GM23338 (cell line): Measurements from ENCODE around the gene NEUROG3. TPM values are rescaled to one million over a fixed set of nuclear protein-coding genes. Genes with fewer than 3 reads are reported as not detected.
A peak's percentile ranks its signal among the peaks of the same experiment; 100 is the strongest.

Experiments used
- ATAC-seq: fragments of 200-7000 bp; cut with Tn5 transposase; 3 replicates; pipeline ENCODE4 v1.9.1; 2020
- DNase-seq: peaks from one replicate; pipeline ENCODE4 v3.0.0-alpha.2; 2015; ENCODE audit warnings: low spot score
- H2AFZ ChIP-seq: fragments of 200-600 bp; sonication (generic); 2 replicates; pipeline ENCODE4 v1.8.0; 2016; ENCODE audit warnings: antibody characterized with exemption, mild to moderate bottlenecking, moderate library complexity
- H3F3A ChIP-seq: fragments of 200-600 bp; sonication (generic); replicated peaks from 2 replicates; pipeline ENCODE4 v1.8.0; 2017; ENCODE audit warnings: antibody characterized with exemption, mixed run types, low read depth
- H3K27ac ChIP-seq: fragments of 200-600 bp; sonication (generic); 2 replicates; pipeline ENCODE4 v1.6.1; 2016; ENCODE audit warnings: low read depth
- H3K27me3 ChIP-seq: fragments of 200-600 bp; sonication (generic); 2 replicates; pipeline ENCODE4 v1.8.0; 2016; ENCODE audit warnings: mild to moderate bottlenecking, mixed run types, moderate library complexity; ENCODE audit not compliant: insufficient read depth
- H3K36me3 ChIP-seq: fragments of 200-600 bp; sonication (generic); 2 replicates; pipeline ENCODE4 v1.8.0; 2016; ENCODE audit warnings: mild to moderate bottlenecking; ENCODE audit not compliant: insufficient read depth
- H3K4me1 ChIP-seq: fragments of 200-600 bp; sonication (generic); 2 replicates; pipeline ENCODE4 v1.8.0; 2016; ENCODE audit warnings: mild to moderate bottlenecking, moderate library complexity; ENCODE audit not compliant: insufficient read depth
- H3K4me2 ChIP-seq: fragments of 200-600 bp; sonication (generic); 2 replicates; pipeline ENCODE4 v1.7.1; 2017; ENCODE audit warnings: mixed run types
- H3K4me3 ChIP-seq: fragments of 200-600 bp; sonication (generic); 2 replicates; pipeline ENCODE4 v1.6.1; 2016; ENCODE audit warnings: mixed run types
- H3K79me2 ChIP-seq: fragments of 200-600 bp; sonication (generic); replicated peaks from 2 replicates; pipeline ENCODE4 v1.8.0; 2017; ENCODE audit warnings: mild to moderate bottlenecking; ENCODE audit not compliant: insufficient read depth
- H3K9me2 ChIP-seq: fragments of 200-600 bp; sonication (generic); 2 replicates; pipeline ENCODE4 v1.8.0; 2017; ENCODE audit not compliant: insufficient read depth
- H4K20me1 ChIP-seq: fragments of 200-600 bp; sonication (generic); replicated peaks from 2 replicates; pipeline ENCODE4 v1.8.0; 2017; ENCODE audit warnings: mild to moderate bottlenecking; ENCODE audit not compliant: insufficient read depth
- H3K27ac Mint-ChIP-seq: 2 replicates; pipeline ENCODE4 v1.8.0; 2020; ENCODE audit warnings: inconsistent platforms, mild to moderate bottlenecking, moderate library complexity, mixed read lengths
- H3K27me3 Mint-ChIP-seq: 3 replicates; pipeline ENCODE4 v1.8.0; 2022; ENCODE audit warnings: low read depth, mild to moderate bottlenecking, moderate library complexity, mixed read lengths, inconsistent platforms; ENCODE audit not compliant: insufficient read depth, poor library complexity
- H3K36me3 Mint-ChIP-seq: 3 replicates; pipeline ENCODE4 v1.8.0; 2021; ENCODE audit warnings: low read depth, mild to moderate bottlenecking, inconsistent platforms, moderate library complexity, mixed read lengths
- H3K4me1 Mint-ChIP-seq: 3 replicates; pipeline ENCODE4 v1.8.0; 2020; ENCODE audit warnings: mild to moderate bottlenecking, inconsistent platforms, mixed read lengths
- H3K4me3 Mint-ChIP-seq: 3 replicates; pipeline ENCODE4 v1.8.0; 2021; ENCODE audit warnings: moderate library complexity, mild to moderate bottlenecking, inconsistent platforms, mixed read lengths
- H3K9me3 Mint-ChIP-seq: 3 replicates; pipeline ENCODE4 v1.8.0; 2020; ENCODE audit warnings: moderate library complexity, mild to moderate bottlenecking, inconsistent platforms, mixed read lengths
- EZH2 ChIP-seq: fragments of 200-600 bp; sonication (generic); IDR thresholded peaks from one replicate; pipeline ENCODE4 v1.8.0; 2017; ENCODE audit warnings: antibody characterized with exemption, mild to moderate bottlenecking, low read depth; ENCODE audit not compliant: unreplicated experiment
- EZH2phosphoT487 ChIP-seq: fragments of 200-600 bp; sonication (generic); IDR thresholded peaks from one replicate; pipeline ENCODE4 v1.8.1; 2018; ENCODE audit warnings: antibody characterized with exemption; ENCODE audit not compliant: unreplicated experiment
- JUNB ChIP-seq: IDR thresholded peaks from one replicate; pipeline ENCODE4 v1.6.1; 2016; ENCODE audit warnings: antibody characterized with exemption; ENCODE audit not compliant: unreplicated experiment
- POLR2AphosphoS5 ChIP-seq: IDR thresholded peaks from 2 replicates; pipeline ENCODE4 v1.6.1; 2016; ENCODE audit warnings: antibody characterized with exemption, low read depth
- ZNF114 ChIP-seq: fragments of 250-450 bp; sonication (Bioruptor Pico); IDR thresholded peaks from 2 replicates; pipeline ENCODE4 v1.5.0; 2020; ENCODE audit warnings: mild to moderate bottlenecking, moderate library complexity
- ZNF331 ChIP-seq: fragments of 250-450 bp; sonication (Bioruptor Pico); IDR thresholded peaks from 2 replicates; pipeline ENCODE4 v1.5.0; 2020; ENCODE audit warnings: low read depth, mild to moderate bottlenecking, moderate library complexity
- polyA plus RNA-seq: library from polyadenylated mRNA; unstranded; fragments of >200 nt; fragmentation: Nextera tagmentation; extraction: Ambion mirVana; gene quantifications from 2 replicates; pipeline ENCODE4 v1.2.1, GENCODE V29; 2016
- total RNA-seq: library from RNA; depleted of rRNA; stranded (reverse); fragments of >200 nt; shearing (Covaris generic); gene quantifications from 2 replicates; pipeline ENCODE4 v1.2.3, GENCODE V29; 2014
- TF ChIP-seq, protein P1 (sequence below): fragments of 250-450 bp; sonication (Bioruptor Pico); IDR thresholded peaks from 2 replicates; pipeline ENCODE4 v1.5.0; 2020; ENCODE audit warnings: mild to moderate bottlenecking, moderate library complexity

NEUROG3 gene
- total and polyA plus RNA-seq, 2 experiments from 2014 or later, result not detected

DNA sequence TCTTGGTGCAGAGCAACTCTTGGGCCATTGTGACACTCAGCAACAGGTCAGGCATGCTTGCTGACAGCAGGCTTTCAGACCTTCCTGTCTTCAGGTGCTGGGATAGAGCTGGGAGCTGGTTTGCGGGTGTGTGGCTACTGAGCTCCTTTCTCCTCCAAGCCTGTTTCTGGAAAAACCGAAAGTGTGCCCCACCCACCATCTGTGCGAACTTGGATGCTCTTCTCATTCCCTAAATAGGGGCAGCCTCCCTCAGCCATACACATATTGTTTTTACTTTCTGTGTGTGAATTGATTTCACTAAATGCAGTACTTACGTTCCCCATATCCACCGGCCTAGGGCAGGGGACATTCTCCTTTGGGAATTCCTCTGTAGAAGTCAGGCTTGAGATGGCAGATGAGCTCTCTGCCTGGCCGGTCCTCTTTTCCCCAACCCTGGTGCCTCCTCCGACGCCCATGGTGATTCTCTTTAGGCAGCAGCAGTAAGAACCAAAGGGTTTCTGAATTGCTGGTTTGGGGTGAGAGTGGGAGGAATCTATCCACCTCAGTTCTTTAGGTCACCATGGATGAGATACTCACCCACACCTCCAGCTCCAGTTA is 6.3 kb upstream of the NEUROG3 start:
- Histone ChIP-seq H3K4me3 (no peak overlapping the region), H3K79me2 (no peaks in the 10 kb centered on the region), H3K27ac (no peak overlapping the region), H3K4me1 (peaks cover 45% of the 10 kb centered on the region), H4K20me1 (no peaks in the 10 kb centered on the region; the same call in none of the 2 replicates), H3F3A (peaks cover 8% of the 10 kb centered on the region), H3K9me2 (no peaks in the 10 kb centered on the region), H2AFZ (no peak overlapping the region), H3K4me2 (peak overlapping the region; percentile 90; the same call in 1 of the 2 replicates), H3K27me3 (peaks cover 100% of the 10 kb centered on the region), H3K36me3 (no peaks in the 10 kb centered on the region)
- H3K27me3 Mint-ChIP-seq, result peaks cover 74% of the 10 kb centered on the region
- DNase-seq, result no peak
- ATAC-seq, result no peak
- TF ChIP-seq EZH2phosphoT487, result no peak
- TF ChIP-seq EZH2, result peak; percentile 66
- no peak for TF ChIP-seq JUNB
- no peak overlapping the region for H3K27ac Mint-ChIP-seq
- peaks cover 41% of the 10 kb centered on the region for H3K4me1 Mint-ChIP-seq
- H3K36me3 Mint-ChIP-seq, result no peaks in the 10 kb centered on the region
- H3K9me3 Mint-ChIP-seq, result no peaks in the 10 kb centered on the region; the same call in 2 of the 3 replicates
- H3K4me3 Mint-ChIP-seq, result peak overlapping the region; percentile 62

DNA sequence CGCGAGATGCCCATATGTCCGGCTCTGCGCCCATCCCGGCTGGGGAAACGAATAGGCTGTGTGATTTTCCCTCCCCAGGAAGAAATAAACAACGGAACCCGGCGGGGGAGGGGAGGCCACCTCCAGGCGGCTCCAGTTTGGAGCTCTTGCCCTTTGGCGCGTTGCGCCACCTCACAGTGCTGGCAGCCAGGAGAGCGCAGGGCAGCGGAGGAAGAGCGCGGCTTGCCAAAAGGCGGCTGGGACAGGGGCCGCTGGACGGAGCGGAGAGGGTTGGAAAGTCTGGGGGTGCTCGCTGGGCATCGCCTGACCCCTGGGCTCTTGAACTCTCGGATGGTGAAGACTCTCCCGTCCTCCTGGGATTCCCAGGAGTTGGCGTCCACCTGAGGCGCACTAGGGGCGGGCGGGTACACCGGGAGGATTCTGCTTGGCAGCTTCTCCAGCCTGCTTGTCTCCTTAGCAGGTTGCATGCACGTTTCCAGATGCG is 5.3 kb upstream of the NEUROG3 start:
- Histone ChIP-seq H3K9me2 (no peaks in the 10 kb centered on the region), H3K4me2 (peak overlapping the region; percentile 90), H3K79me2 (no peaks in the 10 kb centered on the region), H3K27ac (no peak overlapping the region), H3K27me3 (peaks cover 100% of the 10 kb centered on the region), H4K20me1 (no peaks in the 10 kb centered on the region; the same call in none of the 2 replicates), H2AFZ (peak overlapping the region; percentile 76; the same call in 1 of the 2 replicates), H3F3A (peaks cover 17% of the 10 kb centered on the region), H3K4me3 (peak overlapping the region; percentile 69), H3K4me1 (peaks cover 55% of the 10 kb centered on the region), H3K36me3 (no peaks in the 10 kb centered on the region)
- no peaks in the 10 kb centered on the region; the same call in 2 of the 3 replicates for H3K9me3 Mint-ChIP-seq
- H3K27ac Mint-ChIP-seq, result no peak overlapping the region
- ATAC-seq (peak; percentile 36), DNase-seq (peak; percentile 53)
- TF ChIP-seq POLR2AphosphoS5, result no peak
- TF ChIP-seq EZH2phosphoT487, result peak; percentile 94
- TF ChIP-seq EZH2, result peak; percentile 96
- peak overlapping the region; percentile 62 for H3K4me3 Mint-ChIP-seq
- no peaks in the 10 kb centered on the region for H3K36me3 Mint-ChIP-seq
- H3K4me1 Mint-ChIP-seq, result peaks cover 51% of the 10 kb centered on the region
- peaks cover 84% of the 10 kb centered on the region for H3K27me3 Mint-ChIP-seq

DNA sequence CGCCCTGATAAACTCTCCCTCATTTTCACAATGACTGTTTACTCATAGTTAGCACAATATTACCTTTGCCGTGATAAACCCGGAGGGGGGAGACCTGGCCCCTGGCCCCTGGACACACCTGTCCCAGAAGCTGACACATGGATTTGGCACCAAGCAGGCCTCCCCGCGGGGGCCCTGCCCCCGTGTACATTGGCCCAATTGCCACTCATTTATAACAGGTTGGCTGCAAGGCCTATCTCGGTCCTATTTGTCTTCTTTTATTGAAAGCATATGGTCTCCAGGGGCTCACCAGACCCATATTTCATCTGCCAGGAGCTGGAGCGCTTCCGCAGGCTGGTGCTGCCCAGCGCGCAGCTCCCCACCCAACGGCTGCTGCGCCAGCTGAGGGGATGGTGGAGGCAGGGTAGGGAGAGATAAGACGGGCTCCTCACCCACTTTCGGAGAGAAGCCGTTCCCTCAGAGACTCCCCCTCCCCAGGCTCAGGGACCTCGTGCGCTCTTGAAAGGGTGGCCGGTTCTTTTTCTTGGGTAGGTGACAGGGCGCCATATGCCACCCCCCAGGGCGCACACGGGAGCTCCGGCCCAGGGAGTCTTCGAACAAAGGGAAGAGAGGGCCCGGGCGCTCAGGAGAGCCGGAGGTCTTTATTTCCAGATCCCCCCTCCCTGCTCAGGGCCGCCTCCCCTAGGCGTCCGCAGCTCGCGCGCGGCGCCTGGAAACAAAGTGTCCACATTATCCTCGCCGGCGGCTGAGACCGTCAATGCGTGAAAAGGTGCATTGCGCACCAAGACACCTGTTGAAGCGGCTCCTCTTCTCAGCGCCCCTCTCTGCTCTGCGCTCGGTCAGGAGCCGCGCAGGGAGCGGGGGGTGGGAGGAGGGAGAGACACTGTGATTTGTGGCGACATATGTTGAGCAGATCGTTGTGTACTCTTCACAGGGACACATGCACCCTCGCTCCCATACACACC is 4.3 kb upstream of the NEUROG3 start:
- H3K4me3 Mint-ChIP-seq, result peak overlapping the region; percentile 62
- peak overlapping the region; percentile 69 for H3K4me3 ChIP-seq
- H3K4me1 Mint-ChIP-seq, result peaks cover 55% of the 10 kb centered on the region
- H3K27ac ChIP-seq, result no peak overlapping the region
- H3K27me3 ChIP-seq, result peaks cover 100% of the 10 kb centered on the region
- no peaks in the 10 kb centered on the region; the same call in none of the 2 replicates for H4K20me1 ChIP-seq
- no peaks in the 10 kb centered on the region for H3K36me3 ChIP-seq
- H3K27ac Mint-ChIP-seq, result no peak overlapping the region
- peak overlapping the region; percentile 90 for H3K4me2 ChIP-seq
- peaks cover 93% of the 10 kb centered on the region for H3K27me3 Mint-ChIP-seq
- peaks cover 17% of the 10 kb centered on the region for H3F3A ChIP-seq
- H3K9me2 ChIP-seq, result no peaks in the 10 kb centered on the region
- peak overlapping the region; percentile 78; the same call in 1 of the 2 replicates for H2AFZ ChIP-seq
- no peaks in the 10 kb centered on the region for H3K79me2 ChIP-seq
- H3K4me1 ChIP-seq, result peaks cover 61% of the 10 kb centered on the region
- H3K9me3 Mint-ChIP-seq, result peaks cover 3% of the 10 kb centered on the region; the same call in 1 of the 3 replicates
- no peaks in the 10 kb centered on the region for H3K36me3 Mint-ChIP-seq
- DNase-seq (peak; percentile 87), ATAC-seq (peak; percentile 10)
- TF ChIP-seq ZNF114 (no peak), EZH2 (peak; percentile 76), EZH2phosphoT487 (peak; percentile 86), ZNF331 (CRISPR knock-in tag) (no peak)
- TF ChIP-seq, protein P1, sequence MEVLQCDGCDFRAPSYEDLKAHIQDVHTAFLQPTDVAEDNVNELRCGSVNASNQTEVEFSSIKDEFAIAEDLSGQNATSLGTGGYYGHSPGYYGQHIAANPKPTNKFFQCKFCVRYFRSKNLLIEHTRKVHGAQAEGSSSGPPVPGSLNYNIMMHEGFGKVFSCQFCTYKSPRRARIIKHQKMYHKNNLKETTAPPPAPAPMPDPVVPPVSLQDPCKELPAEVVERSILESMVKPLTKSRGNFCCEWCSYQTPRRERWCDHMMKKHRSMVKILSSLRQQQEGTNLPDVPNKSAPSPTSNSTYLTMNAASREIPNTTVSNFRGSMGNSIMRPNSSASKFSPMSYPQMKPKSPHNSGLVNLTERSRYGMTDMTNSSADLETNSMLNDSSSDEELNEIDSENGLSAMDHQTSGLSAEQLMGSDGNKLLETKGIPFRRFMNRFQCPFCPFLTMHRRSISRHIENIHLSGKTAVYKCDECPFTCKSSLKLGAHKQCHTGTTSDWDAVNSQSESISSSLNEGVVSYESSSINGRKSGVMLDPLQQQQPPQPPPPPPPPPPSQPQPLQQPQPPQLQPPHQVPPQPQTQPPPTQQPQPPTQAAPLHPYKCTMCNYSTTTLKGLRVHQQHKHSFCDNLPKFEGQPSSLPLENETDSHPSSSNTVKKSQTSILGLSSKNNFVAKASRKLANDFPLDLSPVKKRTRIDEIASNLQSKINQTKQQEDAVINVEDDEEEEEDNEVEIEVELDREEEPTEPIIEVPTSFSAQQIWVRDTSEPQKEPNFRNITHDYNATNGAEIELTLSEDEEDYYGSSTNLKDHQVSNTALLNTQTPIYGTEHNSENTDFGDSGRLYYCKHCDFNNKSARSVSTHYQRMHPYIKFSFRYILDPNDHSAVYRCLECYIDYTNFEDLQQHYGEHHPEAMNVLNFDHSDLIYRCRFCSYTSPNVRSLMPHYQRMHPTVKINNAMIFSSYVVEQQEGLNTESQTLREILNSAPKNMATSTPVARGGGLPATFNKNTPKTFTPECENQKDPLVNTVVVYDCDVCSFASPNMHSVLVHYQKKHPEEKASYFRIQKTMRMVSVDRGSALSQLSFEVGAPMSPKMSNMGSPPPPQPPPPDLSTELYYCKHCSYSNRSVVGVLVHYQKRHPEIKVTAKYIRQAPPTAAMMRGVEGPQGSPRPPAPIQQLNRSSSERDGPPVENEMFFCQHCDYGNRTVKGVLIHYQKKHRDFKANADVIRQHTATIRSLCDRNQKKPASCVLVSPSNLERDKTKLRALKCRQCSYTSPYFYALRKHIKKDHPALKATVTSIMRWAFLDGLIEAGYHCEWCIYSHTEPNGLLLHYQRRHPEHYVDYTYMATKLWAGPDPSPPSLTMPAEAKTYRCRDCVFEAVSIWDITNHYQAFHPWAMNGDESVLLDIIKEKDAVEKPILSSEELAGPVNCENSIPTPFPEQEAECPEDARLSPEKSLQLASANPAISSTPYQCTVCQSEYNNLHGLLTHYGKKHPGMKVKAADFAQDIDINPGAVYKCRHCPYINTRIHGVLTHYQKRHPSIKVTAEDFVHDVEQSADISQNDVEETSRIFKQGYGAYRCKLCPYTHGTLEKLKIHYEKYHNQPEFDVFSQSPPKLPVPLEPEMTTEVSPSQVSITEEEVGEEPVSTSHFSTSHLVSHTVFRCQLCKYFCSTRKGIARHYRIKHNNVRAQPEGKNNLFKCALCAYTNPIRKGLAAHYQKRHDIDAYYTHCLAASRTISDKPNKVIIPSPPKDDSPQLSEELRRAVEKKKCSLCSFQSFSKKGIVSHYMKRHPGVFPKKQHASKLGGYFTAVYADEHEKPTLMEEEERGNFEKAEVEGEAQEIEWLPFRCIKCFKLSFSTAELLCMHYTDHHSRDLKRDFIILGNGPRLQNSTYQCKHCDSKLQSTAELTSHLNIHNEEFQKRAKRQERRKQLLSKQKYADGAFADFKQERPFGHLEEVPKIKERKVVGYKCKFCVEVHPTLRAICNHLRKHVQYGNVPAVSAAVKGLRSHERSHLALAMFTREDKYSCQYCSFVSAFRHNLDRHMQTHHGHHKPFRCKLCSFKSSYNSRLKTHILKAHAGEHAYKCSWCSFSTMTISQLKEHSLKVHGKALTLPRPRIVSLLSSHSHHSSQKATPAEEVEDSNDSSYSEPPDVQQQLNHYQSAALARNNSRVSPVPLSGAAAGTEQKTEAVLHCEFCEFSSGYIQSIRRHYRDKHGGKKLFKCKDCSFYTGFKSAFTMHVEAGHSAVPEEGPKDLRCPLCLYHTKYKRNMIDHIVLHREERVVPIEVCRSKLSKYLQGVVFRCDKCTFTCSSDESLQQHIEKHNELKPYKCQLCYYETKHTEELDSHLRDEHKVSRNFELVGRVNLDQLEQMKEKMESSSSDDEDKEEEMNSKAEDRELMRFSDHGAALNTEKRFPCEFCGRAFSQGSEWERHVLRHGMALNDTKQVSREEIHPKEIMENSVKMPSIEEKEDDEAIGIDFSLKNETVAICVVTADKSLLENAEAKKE, result no peak
